Left lung (tissue), 10 donors: ENCODE data around the gene GOLM1. TPM values are rescaled to one million over a fixed set of nuclear protein-coding genes. Genes with fewer than 3 reads are reported as not detected.

Experiments used
- ATAC-seq: fragments of 200-7000 bp; cut with Tn5 transposase; one replicate; pipeline ENCODE4 v1.9.1; 2020; ENCODE audit warnings: moderate library complexity
- DNase-seq, 4 donors: peaks; one replicate each; pipeline ENCODE4 v3.0.0-alpha.2; 2013 to 2020
- H3K27ac ChIP-seq, 2 donors: fragments of 200-600 bp; sonication (generic) in 1 of 2; one replicate each; pipeline versions ENCODE4 v1.5.0 to v1.8.0; 2020 to 2021
- H3K27me3 ChIP-seq, 2 donors: fragments of 200-600 bp; sonication (generic) in 1 of 2; one replicate each; pipeline versions ENCODE4 v1.5.0 to v1.8.0; 2020 to 2021
- H3K36me3 ChIP-seq, 2 donors: fragments of 200-600 bp; sonication (generic) in 1 of 2; one replicate each; pipeline versions ENCODE4 v1.5.0 to v1.8.0; 2020 to 2021
- H3K4me1 ChIP-seq, 2 donors: fragments of 200-600 bp; one replicate each; pipeline ENCODE4 v1.8.0; 2021
- H3K4me3 ChIP-seq, 2 donors: fragments of 200-600 bp; sonication (generic) in 1 of 2; one replicate each; pipeline versions ENCODE4 v1.5.0 to v1.8.0; 2020 to 2021; ENCODE audit warnings: mild to moderate bottlenecking in 1 of 2
- H3K9me3 ChIP-seq, 2 donors: fragments of 200-600 bp; sonication (generic) in 1 of 2; one replicate each; pipeline versions ENCODE4 v1.5.0 to v1.8.0; 2020 to 2021
- CTCF ChIP-seq, 2 donors: fragments of 200-600 bp; sonication (generic) in 1 of 2; IDR thresholded peaks; one replicate each; pipeline versions ENCODE4 v1.5.0 to v1.8.0; 2021; ENCODE audit warnings: antibody characterized with exemption in 2 of 2
- intact Hi-C, 2 donors: fragments of 100-400 bp; cut with DNase I; formaldehyde crosslinking; loops; one replicate each; pipeline versions ENCODE4 v1.11.2 to v1.14.2; 2022
- polyA plus RNA-seq, 6 donors: library from polyadenylated mRNA; unstranded; fragments of 120-200 nt; gene quantifications; one replicate each; pipeline ENCODE4 v1.2.1, GENCODE V29; 2013; ENCODE audit not compliant: insufficient read length in 6 of 6
- total RNA-seq, 2 donors: library from RNA; stranded (reverse); fragmentation: NEBNext Ultra II Directional; extraction: Animal tissue kit (Norgen Biotek cat#: 25700); gene quantifications; one replicate each; pipeline ENCODE4 v1.2.1, GENCODE V29; 2021
- donor health status: DM: no; HTN: yes; CAD: no.
- donor health status: DM: no; HTN: no; CAD: no.

Gene GOLM1
- total and polyA plus RNA-seq, 8 donors: 30.9 to 115 (median 111) TPM

GRCh38 chr9:85987236-85987635, 112.1 kb downstream of the GOLM1 start:
- no peak for TF ChIP-seq CTCF (IDR thresholded peaks at IDR 0.05)
- no peak overlapping the region for H3K4me3 ChIP-seq
- peaks cover 0 to 42% of the 10 kb centered on the region in 2 donors for H3K36me3 ChIP-seq
- H3K27ac ChIP-seq: no peak overlapping the region
- intact Hi-C loops: no loop called here
- no peak for DNase-seq
- no peak for ATAC-seq
- no peaks in the 10 kb centered on the region for H3K4me1 ChIP-seq
- H3K9me3 ChIP-seq: no peaks in the 10 kb centered on the region
- H3K27me3 ChIP-seq: no peaks in the 10 kb centered on the region

- DNase-seq (no peak), ATAC-seq (no peak)
- no peaks in the 10 kb centered on the region for H3K27me3 ChIP-seq
- no peaks in the 10 kb centered on the region for H3K4me1 ChIP-seq
- H3K4me3 ChIP-seq: no peak overlapping the region
- intact Hi-C loops: no loop called here
- H3K9me3 ChIP-seq: no peaks in the 10 kb centered on the region
- H3K36me3 ChIP-seq: peaks cover 0 to 63% of the 10 kb centered on the region in 2 donors
- no peak overlapping the region for H3K27ac ChIP-seq
- no peak for TF ChIP-seq CTCF (IDR thresholded peaks at IDR 0.05)
Measured at GRCh38 chr9:85984457-85984856, 114.9 kb downstream of the GOLM1 start.

GRCh38 chr9:85981369-85981768, 118.0 kb downstream of the GOLM1 start:
- intact Hi-C loops: no loop called here
- DNase-seq (peak in 1 of 4 donors; percentile 5), ATAC-seq (no peak)
- no peak overlapping the region for H3K27ac ChIP-seq
- no peaks in the 10 kb centered on the region for H3K27me3 ChIP-seq
- H3K36me3 ChIP-seq: peaks cover 0 to 77% of the 10 kb centered on the region in 2 donors
- no peaks in the 10 kb centered on the region for H3K9me3 ChIP-seq
- H3K4me3 ChIP-seq: no peak overlapping the region
- no peaks in the 10 kb centered on the region for H3K4me1 ChIP-seq
- no peak for TF ChIP-seq CTCF (IDR thresholded peaks at IDR 0.05)

- DNase-seq (peak in 2 of 4 donors; percentile 28 to 68), ATAC-seq (no peak)
- no peak for TF ChIP-seq CTCF (IDR thresholded peaks at IDR 0.05)
- intact Hi-C loops: no loop called here
- Histone ChIP-seq H3K9me3 (no peaks in the 10 kb centered on the region), H3K27me3 (no peaks in the 10 kb centered on the region), H3K4me1 (no peaks in the 10 kb centered on the region), H3K4me3 (no peak overlapping the region), H3K36me3 (peaks cover 0 to 80% of the 10 kb centered on the region in 2 donors), H3K27ac (no peak overlapping the region)
Measured at GRCh38 chr9:85978496-85978895, 120.9 kb downstream of the GOLM1 start.

Other genes with a start within 250 kb of the GOLM1 start
- 10 to 100 TPM; 17.9 to 23.0 TPM for gene NAA35, start 158.4 kb downstream of the GOLM1 start, total RNA-seq
- gene NAA35, start 158.4 kb downstream of the GOLM1 start, polyA plus RNA-seq: 10 to 100 TPM; 28.5 to 34.7 (median 30.8) TPM
- under 1 TPM in 1 of 2 donors, not detected in 1; 0.41 TPM for gene C9orf153, start 160.1 kb upstream of the GOLM1 start, total RNA-seq
- gene C9orf153, start 160.1 kb upstream of the GOLM1 start, polyA plus RNA-seq: under 1 TPM; 0.31 to 0.62 (median 0.55) TPM
- gene ISCA1, start 183.0 kb upstream of the GOLM1 start, total RNA-seq: 10 to 100 TPM; 24.1 to 25.2 TPM
- gene ISCA1, start 183.0 kb upstream of the GOLM1 start, polyA plus RNA-seq: 10 to 100 TPM; 39.0 to 47.0 (median 40.4) TPM